HFFc6 (cell line): Measurements from ENCODE around the gene TXNDC2. TPM values are rescaled to one million over a fixed set of nuclear protein-coding genes. Genes with fewer than 3 reads are reported as not detected.

Source experiments
- DNase-seq: peaks from one replicate; pipeline ENCODE4 v3.0.0-alpha.2; 2018
- H3K27ac Mint-ChIP-seq: 2 replicates; pipeline ENCODE4 v1.8.0; 2020; ENCODE audit warnings: mild to moderate bottlenecking, mixed read lengths
- H3K27me3 Mint-ChIP-seq: 2 replicates; pipeline ENCODE4 v1.8.0; 2021; ENCODE audit warnings: mild to moderate bottlenecking, moderate library complexity, mixed read lengths; ENCODE audit not compliant: insufficient read depth
- H3K36me3 Mint-ChIP-seq: 2 replicates; pipeline ENCODE4 v1.8.0; 2021; ENCODE audit warnings: low read depth, mixed read lengths
- H3K4me1 Mint-ChIP-seq: 2 replicates; pipeline ENCODE4 v1.8.0; 2020; ENCODE audit warnings: low read depth, mixed read lengths
- H3K4me3 Mint-ChIP-seq: 2 replicates; pipeline ENCODE4 v1.8.0; 2020; ENCODE audit warnings: mild to moderate bottlenecking, moderate library complexity, mixed read lengths
- H3K9me3 Mint-ChIP-seq: 2 replicates; pipeline ENCODE4 v1.8.0; 2020; ENCODE audit warnings: mild to moderate bottlenecking, mixed read lengths
- CTCF ChIP-seq: fragments of 200-600 bp; sonication (generic); IDR thresholded peaks from 2 replicates; pipeline ENCODE4 v1.5.0; 2021; ENCODE audit warnings: antibody characterized with exemption, mild to moderate bottlenecking
- total RNA-seq, 6 experiments: library from RNA; stranded (reverse); fragmentation: NEBNext Ultra II Directional; extraction: Animal tissue kit (Norgen Biotek cat#: 25700); gene quantifications; 2 replicates in 1 of 6; 3 replicates in 5 of 6; pipeline ENCODE4 v1.2.3, GENCODE V29; 2021

The TXNDC2 gene
- total RNA-seq, 6 experiments from 2014 or later = 0.14 to 0.34 (median 0.18) TPM; not detected in 3

- no peak overlapping the region for H3K27ac Mint-ChIP-seq
- H3K36me3 Mint-ChIP-seq = peaks cover 33% of the 10 kb centered on the region
- H3K9me3 Mint-ChIP-seq = peaks cover 23% of the 10 kb centered on the region
- DNase-seq = no peak
- no peak for TF ChIP-seq CTCF
- H3K4me3 Mint-ChIP-seq = no peak overlapping the region
- no peaks in the 10 kb centered on the region for H3K27me3 Mint-ChIP-seq
- peaks cover 36% of the 10 kb centered on the region for H3K4me1 Mint-ChIP-seq
These were observed 19.1 kb upstream of the TXNDC2 start for GRCh38 chr18:9866627-9867026.

- no peaks in the 10 kb centered on the region for H3K27me3 Mint-ChIP-seq
- peaks cover 33% of the 10 kb centered on the region for H3K36me3 Mint-ChIP-seq
- no peak overlapping the region for H3K27ac Mint-ChIP-seq
- DNase-seq = no peak
- H3K4me1 Mint-ChIP-seq = peaks cover 36% of the 10 kb centered on the region
- no peak for TF ChIP-seq CTCF
- H3K4me3 Mint-ChIP-seq = no peak overlapping the region
- H3K9me3 Mint-ChIP-seq = peaks cover 23% of the 10 kb centered on the region
These were observed 18.6 kb upstream of the TXNDC2 start for GRCh38 chr18:9867071-9867594.

- Mint-ChIP-seq H3K4me3 (peak overlapping the region; percentile 28), H3K4me1 (peaks cover 38% of the 10 kb centered on the region), H3K9me3 (peaks cover 23% of the 10 kb centered on the region), H3K27ac (peak overlapping the region; percentile 92), H3K36me3 (peaks cover 25% of the 10 kb centered on the region), H3K27me3 (no peaks in the 10 kb centered on the region)
- TF ChIP-seq CTCF = no peak
- DNase-seq = no peak
These were observed 16.7 kb upstream of the TXNDC2 start for GRCh38 chr18:9868857-9869714.

- DNase-seq = peak; percentile 81
- no peak for TF ChIP-seq CTCF
- peak overlapping the region; percentile 92 for H3K27ac Mint-ChIP-seq
- H3K36me3 Mint-ChIP-seq = peaks cover 25% of the 10 kb centered on the region
- H3K4me3 Mint-ChIP-seq = peak overlapping the region; percentile 38
- peaks cover 23% of the 10 kb centered on the region for H3K9me3 Mint-ChIP-seq
- H3K4me1 Mint-ChIP-seq = peaks cover 46% of the 10 kb centered on the region
- no peaks in the 10 kb centered on the region for H3K27me3 Mint-ChIP-seq
These were observed 15.9 kb upstream of the TXNDC2 start for GRCh38 chr18:9869715-9870430.

- Mint-ChIP-seq H3K4me1 (peaks cover 52% of the 10 kb centered on the region), H3K9me3 (peaks cover 17% of the 10 kb centered on the region), H3K27ac (peak overlapping the region; percentile 92), H3K27me3 (no peaks in the 10 kb centered on the region), H3K36me3 (peaks cover 19% of the 10 kb centered on the region), H3K4me3 (peak overlapping the region; percentile 38)
- no peak for DNase-seq
- TF ChIP-seq CTCF = no peak
These were observed 15.3 kb upstream of the TXNDC2 start for GRCh38 chr18:9870431-9871008.
